ENCODE measurements around the gene LRP5.

- TF ChIP-seq, protein P1, sequence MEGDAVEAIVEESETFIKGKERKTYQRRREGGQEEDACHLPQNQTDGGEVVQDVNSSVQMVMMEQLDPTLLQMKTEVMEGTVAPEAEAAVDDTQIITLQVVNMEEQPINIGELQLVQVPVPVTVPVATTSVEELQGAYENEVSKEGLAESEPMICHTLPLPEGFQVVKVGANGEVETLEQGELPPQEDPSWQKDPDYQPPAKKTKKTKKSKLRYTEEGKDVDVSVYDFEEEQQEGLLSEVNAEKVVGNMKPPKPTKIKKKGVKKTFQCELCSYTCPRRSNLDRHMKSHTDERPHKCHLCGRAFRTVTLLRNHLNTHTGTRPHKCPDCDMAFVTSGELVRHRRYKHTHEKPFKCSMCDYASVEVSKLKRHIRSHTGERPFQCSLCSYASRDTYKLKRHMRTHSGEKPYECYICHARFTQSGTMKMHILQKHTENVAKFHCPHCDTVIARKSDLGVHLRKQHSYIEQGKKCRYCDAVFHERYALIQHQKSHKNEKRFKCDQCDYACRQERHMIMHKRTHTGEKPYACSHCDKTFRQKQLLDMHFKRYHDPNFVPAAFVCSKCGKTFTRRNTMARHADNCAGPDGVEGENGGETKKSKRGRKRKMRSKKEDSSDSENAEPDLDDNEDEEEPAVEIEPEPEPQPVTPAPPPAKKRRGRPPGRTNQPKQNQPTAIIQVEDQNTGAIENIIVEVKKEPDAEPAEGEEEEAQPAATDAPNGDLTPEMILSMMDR (IDR thresholded peaks at IDR 0.05), result no peak
- TF ChIP-seq POLR2AphosphoS5 (IDR thresholded peaks at IDR 0.05; ENCODE audit: insufficient read depth in 1 of 2, low read depth in 1 of 2) (no peak), POLR2A (IDR thresholded peaks at IDR 0.05) (no peak)
Observed at GRCh38 chr11:68336716-68337115, 24.3 kb downstream of the LRP5 start.

All from vagina (tissue), 2 donors.